NCI-H2196 (cell line): ENCODE results near the gene ME3.

Experiments
- DNase-seq: peaks from one replicate; lab custom pipeline; 2025; ENCODE audit not compliant: unreplicated experiment; lab: John Stamatoyannopoulos, UW

Gene ME3

GRCh38 chr11:86395061-86395551 is 277.3 kb downstream of the ME3 start:
- DNase-seq: no peak
